GM21390 (cell line): ENCODE data around the gene MYH14.

Experiments
- ATAC-seq: cut with Tn5 transposase; IDR thresholded peaks from one replicate; pipeline ENCODE4 v1.9.1; 2021; ENCODE audit not compliant: unreplicated experiment

Gene MYH14

GRCh38 chr19:50203281-50204080 lies at the start of gene MYH14:
Gene MYH14, plus strand, starts transcription at chr19:50203622. Its CDS starts 6,744 bp downstream, at chr19:50210366.
- no peak for ATAC-seq

- no peak for ATAC-seq
Measured at GRCh38 chr19:50154529-50154928, 48.9 kb upstream of the MYH14 start.

DNA sequence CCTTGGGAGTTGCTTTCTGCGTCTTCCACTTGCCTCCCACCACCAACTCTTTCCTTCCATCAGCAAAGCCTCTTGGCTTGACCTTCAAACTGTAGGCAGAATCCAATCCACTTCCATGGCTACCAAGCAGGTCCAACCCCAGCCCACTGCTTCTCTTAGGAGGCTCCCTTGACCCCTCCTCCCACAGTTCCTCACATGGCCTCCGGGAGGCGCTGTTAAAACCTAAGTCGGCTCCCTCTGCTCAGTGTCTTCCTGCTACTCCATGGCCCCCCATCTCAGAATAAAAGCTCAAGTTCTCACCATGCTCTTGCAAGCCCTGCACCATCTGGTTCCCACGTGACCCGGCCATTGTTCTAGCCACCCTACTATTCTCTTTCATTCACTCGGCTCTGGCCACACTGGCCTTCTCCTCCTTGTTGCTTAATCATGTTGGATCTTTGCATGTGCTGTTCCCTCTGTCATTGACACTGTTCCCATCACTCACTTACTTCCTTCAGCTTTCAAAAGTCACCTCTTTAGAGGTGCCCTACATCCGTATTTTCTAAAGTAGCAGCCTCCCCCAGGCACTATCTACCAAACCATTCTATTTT lies 47.8 kb upstream of the MYH14 start:
- ATAC-seq, result no peak

DNA sequence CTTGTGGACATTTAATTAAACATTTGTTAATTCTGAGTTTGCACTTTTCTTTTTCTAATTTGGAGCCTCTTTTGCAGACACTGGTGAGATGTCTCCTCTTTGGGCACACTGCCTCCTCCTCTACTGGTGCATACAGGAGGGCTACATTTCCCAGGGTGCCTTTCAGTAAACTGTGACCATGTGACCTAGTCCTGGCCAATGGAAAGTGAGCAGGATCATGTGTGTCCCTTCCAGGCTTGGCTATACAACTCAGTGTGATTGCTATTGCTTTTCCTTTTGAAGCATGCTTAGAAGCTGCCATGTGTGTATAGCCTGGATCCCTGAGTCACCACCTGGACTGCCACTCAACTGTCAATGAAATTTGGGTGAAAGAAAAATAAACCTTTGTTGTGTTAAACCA lies 44.8 kb upstream of the MYH14 start:
- no peak for ATAC-seq

DNA sequence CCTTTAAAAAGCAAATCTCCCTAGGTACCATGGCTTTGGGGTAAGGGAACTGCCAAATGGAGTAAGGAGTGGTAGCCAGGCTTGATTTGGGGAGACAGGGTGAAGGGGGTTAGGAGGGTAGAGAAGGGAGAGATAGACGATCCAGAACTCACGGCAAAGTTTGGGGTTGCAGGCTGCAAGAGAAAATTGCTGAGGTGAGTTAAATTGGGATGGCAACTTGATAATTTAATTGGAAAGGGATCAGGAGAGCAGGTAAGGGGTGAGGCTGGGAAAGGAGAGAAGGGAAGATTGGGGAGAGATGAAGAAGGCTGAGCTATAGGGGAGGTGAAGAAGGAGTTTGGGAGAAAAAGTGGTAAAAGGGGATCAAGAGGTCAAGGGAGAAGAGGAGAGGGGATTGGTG lies 44.3 kb upstream of the MYH14 start:
- no peak for ATAC-seq

- no peak for ATAC-seq
Measured at GRCh38 chr19:50162988-50163387, 40.4 kb upstream of the MYH14 start, which contains the start of gene IZUMO2. Gene IZUMO2, minus strand, starts transcription at chr19:50163281. Its CDS starts 87 bp downstream, at chr19:50163194.

GRCh38 chr19:50167314-50167721 lies 36.1 kb upstream of the MYH14 start:
- ATAC-seq, result no peak

- ATAC-seq, result no peak
Measured at GRCh38 chr19:50171752-50172151, 31.7 kb upstream of the MYH14 start.

DNA sequence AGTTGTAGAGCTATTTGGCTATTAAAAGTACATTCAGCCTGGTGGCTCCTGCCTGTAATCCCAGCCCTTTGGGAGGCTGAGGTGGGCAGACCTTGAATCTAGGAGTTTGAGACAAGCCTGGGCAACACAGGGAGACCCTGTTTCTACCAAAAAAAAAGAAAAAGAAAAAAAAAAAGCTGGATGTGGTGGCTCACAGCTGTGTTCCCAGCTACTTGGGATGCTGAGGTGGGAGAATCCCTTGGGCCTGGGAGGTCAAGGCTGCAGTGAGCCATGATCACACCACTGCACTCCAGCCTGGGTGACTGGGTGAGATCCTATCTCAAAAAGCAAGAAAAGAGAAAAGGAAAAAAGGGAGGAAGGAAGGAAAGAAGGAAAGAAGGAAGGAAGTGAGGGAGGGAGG lies 30.7 kb upstream of the MYH14 start:
- no peak for ATAC-seq

- no peak for ATAC-seq
Measured at GRCh38 chr19:50173127-50173526, 30.3 kb upstream of the MYH14 start.

DNA sequence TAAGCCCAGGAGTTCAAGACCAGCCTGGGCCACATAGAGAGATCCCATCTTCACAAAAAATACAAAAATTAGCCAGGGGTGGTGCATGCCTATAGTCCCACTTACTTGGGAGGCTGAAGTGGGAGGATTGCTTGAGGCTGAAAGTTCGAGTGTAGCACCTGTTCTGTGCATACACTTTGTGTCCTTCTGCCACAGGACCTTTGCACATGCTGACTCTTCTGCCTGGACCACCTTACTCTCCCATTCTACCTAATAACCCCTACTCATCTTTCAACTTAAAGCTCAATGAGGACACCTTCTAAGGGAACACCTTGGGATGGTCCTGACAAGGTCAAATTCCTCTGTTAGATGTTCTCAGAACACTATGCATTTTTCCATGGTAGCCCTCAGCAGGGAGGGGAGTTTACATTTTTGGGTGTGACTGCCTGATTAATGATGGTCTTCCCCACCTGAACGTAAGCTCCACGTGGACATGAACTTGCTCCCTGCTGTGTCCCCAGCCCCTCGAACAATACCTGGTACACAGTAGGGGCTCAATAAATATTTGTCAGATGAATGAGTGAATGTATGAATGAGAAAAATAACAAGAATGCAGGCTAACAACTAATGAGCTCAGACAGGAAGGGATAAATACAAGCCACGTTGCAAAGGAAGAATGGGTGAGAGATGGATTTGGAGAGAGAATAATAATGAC lies 29.2 kb upstream of the MYH14 start:
- ATAC-seq, result no peak

- no peak for ATAC-seq
Measured at GRCh38 chr19:50175924-50176323, 27.5 kb upstream of the MYH14 start.

DNA sequence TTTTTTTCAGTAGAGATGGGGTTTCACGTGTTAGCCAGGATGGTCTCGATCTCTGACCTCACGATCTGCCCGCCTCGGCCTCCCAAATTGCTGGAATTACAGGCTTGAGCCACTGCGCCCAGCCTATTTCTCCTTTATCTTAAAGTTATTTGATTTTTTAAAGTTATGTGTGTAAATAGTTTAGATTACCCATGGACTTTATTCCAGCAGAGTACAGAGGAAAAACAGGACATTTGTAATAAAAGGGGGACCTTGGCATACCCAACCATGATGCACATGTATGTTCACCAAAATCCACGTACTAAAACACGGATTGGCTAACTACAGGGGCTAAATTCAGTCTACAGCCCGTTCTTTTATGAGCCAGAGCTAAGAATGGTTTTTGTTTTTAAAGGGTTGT lies 26.6 kb upstream of the MYH14 start:
- no peak for ATAC-seq

GRCh38 chr19:50178320-50178719 lies 25.1 kb upstream of the MYH14 start:
- no peak for ATAC-seq

DNA sequence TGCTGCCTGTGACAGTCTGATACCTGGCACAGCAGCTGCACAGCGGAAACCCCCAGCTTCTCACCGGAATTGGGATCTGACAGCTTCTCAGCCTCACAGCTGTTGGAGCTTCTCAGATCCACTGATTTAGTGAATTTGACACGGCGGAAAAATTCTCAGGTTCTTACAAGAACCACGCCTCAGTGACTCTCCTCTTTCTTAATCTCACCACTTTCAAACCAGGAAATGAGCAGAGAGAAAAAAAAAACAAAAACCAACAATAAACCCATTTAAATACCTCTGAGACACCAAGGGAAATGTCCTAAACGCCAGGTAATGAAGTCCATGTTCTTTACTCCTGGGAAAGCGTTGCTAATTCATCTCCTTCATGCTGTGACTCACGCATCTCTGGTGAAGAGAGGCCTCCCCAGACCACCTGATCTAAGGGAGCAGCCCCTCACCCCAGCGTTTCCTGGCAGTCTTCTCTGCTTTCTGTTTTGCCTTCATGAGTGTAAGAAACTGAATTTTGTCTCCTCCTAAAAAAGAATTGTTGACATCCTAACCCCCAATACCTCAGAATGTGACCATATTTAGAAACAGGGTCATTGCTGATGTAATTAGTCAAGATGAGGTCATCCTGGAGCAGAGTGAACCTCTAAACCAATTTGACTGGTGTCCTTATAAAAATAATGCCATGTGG lies 24.4 kb upstream of the MYH14 start:
- no peak for ATAC-seq

DNA sequence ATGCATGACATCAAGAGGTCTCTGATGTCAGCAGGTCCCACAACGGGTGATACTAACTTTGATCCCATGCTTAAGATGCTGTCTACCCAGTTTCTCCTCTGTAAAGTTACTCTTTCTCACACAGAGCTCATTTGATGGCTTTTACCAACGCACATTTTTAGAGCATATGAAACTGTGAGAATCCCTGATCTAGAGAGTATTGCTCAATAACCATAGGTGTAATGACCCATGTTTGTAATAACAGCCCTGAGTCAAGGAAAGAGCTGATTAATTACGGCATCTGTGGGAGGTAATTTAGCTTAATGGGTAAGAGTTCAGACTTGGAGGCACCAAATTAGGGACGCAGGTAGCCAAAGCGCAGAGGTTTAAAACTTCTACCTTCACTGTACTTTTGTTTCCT lies 22.3 kb upstream of the MYH14 start:
- ATAC-seq, result no peak

DNA sequence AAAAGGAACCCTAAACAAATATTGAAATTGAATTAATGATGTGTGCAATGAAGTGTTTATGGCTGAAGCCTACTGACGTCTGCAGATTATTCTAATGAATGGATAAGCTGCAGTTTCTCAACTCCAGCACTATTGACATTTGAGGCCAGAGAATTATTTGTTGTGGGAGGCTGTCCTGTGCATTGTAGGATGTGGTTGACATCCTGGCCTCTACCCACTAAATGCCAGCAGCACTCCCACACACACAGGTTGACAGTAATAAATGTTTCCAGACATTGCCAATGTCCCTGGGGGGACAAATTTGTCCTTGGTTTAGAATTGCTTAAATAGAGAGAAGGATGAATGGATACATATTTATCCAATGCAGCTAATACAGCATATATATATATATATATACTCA lies 19.2 kb upstream of the MYH14 start:
- ATAC-seq, result no peak

- no peak for ATAC-seq
Measured at GRCh38 chr19:50187937-50188336, 15.5 kb upstream of the MYH14 start.

GRCh38 chr19:50189331-50189730 lies 14.1 kb upstream of the MYH14 start:
- ATAC-seq, result no peak

GRCh38 chr19:50190439-50190891 lies 13.0 kb upstream of the MYH14 start:
- no peak for ATAC-seq

- ATAC-seq, result no peak
Measured at GRCh38 chr19:50191216-50191615, 12.2 kb upstream of the MYH14 start.
